Fibroblast of upper back skin (primary cell): ENCODE measurements around the gene GULP1.
"Not testable (repeated sequence)": the region's sequence is repeated elsewhere in the genome, so short reads cannot be mapped to it uniquely, and the experiment has no call there.

ENCODE experiments used
- DNase-seq: peaks from one replicate; pipeline ENCODE4 v3.0.0-alpha.2; 2013

Gene GULP1

GRCh38 chr2:188291617-188292347 lies at the start of gene GULP1:
GULP1 (plus strand) TSS chr2:188291874; CDS start chr2:188477703, 185,829 bp downstream.
- peak; percentile 71 for DNase-seq

GRCh38 chr2:188243381-188243780 lies 48.3 kb upstream of the GULP1 start:
- DNase-seq, result no peak

- peak; percentile 2 for DNase-seq
Measured at GRCh38 chr2:188244383-188244782, 47.3 kb upstream of the GULP1 start.

GRCh38 chr2:188245230-188245629 lies 46.4 kb upstream of the GULP1 start:
- no peak for DNase-seq

GRCh38 chr2:188248513-188248912 lies 43.2 kb upstream of the GULP1 start:
- DNase-seq, result no peak

- DNase-seq, result no peak
Measured at GRCh38 chr2:188251034-188251433, 40.6 kb upstream of the GULP1 start.

- DNase-seq, result no peak
Measured at GRCh38 chr2:188256420-188256819, 35.3 kb upstream of the GULP1 start.

GRCh38 chr2:188265315-188265714 lies 26.4 kb upstream of the GULP1 start:
- no peak for DNase-seq

- no peak for DNase-seq
Measured at GRCh38 chr2:188267776-188268175, 23.9 kb upstream of the GULP1 start.

GRCh38 chr2:188269004-188269403 lies 22.7 kb upstream of the GULP1 start:
- DNase-seq, result no peak

GRCh38 chr2:188272121-188272520 lies 19.6 kb upstream of the GULP1 start:
- DNase-seq, result no peak

GRCh38 chr2:188274274-188274673 lies 17.4 kb upstream of the GULP1 start:
- DNase-seq, result no peak

- no peak for DNase-seq
Measured at GRCh38 chr2:188276255-188276654, 15.4 kb upstream of the GULP1 start.

GRCh38 chr2:188277786-188278185 lies 13.9 kb upstream of the GULP1 start:
- no peak for DNase-seq

GRCh38 chr2:188278388-188279092 lies 13.1 kb upstream of the GULP1 start:
- no peak for DNase-seq

GRCh38 chr2:188279093-188279445 lies 12.6 kb upstream of the GULP1 start:
- DNase-seq, result no peak

- DNase-seq, result no peak
Measured at GRCh38 chr2:188280811-188281222, 10.9 kb upstream of the GULP1 start.

- no peak for DNase-seq
Measured at GRCh38 chr2:188282907-188283306, 8.8 kb upstream of the GULP1 start.

GRCh38 chr2:188284251-188284650 lies 7.4 kb upstream of the GULP1 start:
- DNase-seq, result not testable (repeated sequence)

GRCh38 chr2:188285049-188285448 lies 6.6 kb upstream of the GULP1 start:
- no peak for DNase-seq

GRCh38 chr2:188285774-188286173 lies 5.9 kb upstream of the GULP1 start:
- DNase-seq, result no peak

- no peak for DNase-seq
Measured at GRCh38 chr2:188291142-188291616, 495 bp upstream of the GULP1 start.

- peak; percentile 79 for DNase-seq
Measured at GRCh38 chr2:188292348-188293239, 920 bp downstream of the GULP1 start.
